Endothelial cell of umbilical vein (primary cell): ENCODE data around the gene RALGPS1. TPM values are rescaled to one million over a fixed set of nuclear protein-coding genes. Genes with fewer than 3 reads are reported as not detected.

Experiments
- BruUV-seq: library from RNA; stranded (reverse); fragments of 400-500 nt; replicated peaks from 2 replicates; lab custom pipeline; 2021; lab: Mats Ljungman, UMichigan
- CTCF ChIA-PET: fragments of 300-600, 350-600 bp; sonication (Branson Sonifier 250); formaldehyde crosslinking; loops from one replicate; lab custom pipeline; 2021; ENCODE audit warnings: antibody characterized with exemption, inconsistent platforms; lab: Charles Lee
- POLR2A ChIA-PET: fragments of 300-600, 350-600 bp; sonication (Branson Sonifier 250); formaldehyde crosslinking; loops from one replicate; lab custom pipeline; 2021; ENCODE audit warnings: antibody characterized with exemption, inconsistent platforms; lab: Charles Lee
- DNase-seq: peaks from one replicate; pipeline ENCODE4 v3.0.0-alpha.2; 2011; ENCODE audit warnings: low read depth, low spot score
- FAIRE-seq: peaks from 2 replicates; lab custom pipeline; 2011; peaks lifted over from hg19 to GRCh38; lab: Jason Lieb, UNC
- H2AFZ ChIP-seq: 2 replicates; pipeline ENCODE4 v1.6.0; 2012; ENCODE audit warnings: low read depth, low read length, control low read depth, inconsistent platforms
- H3K27ac ChIP-seq: 2 replicates; pipeline ENCODE4 v1.5.1; 2011; ENCODE audit warnings: low read depth, mild to moderate bottlenecking, control low read depth, low read length, moderate library complexity; ENCODE audit not compliant: insufficient read depth
- H3K27me3 ChIP-seq, 2 experiments: 2 replicates each; pipeline versions ENCODE4 v1.6.0 to v1.6.1; 2011; ENCODE audit warnings: low read length in 2 of 2, mixed read lengths in 1 of 2; ENCODE audit not compliant: control insufficient read depth in 2 of 2, insufficient read depth in 2 of 2
- H3K36me3 ChIP-seq, 2 experiments: 2 replicates in 1 of 2; 3 replicates in 1 of 2; pipeline ENCODE4 v1.5.1; 2011; ENCODE audit warnings: low read length in 2 of 2, mild to moderate bottlenecking in 1 of 2, moderate library complexity in 1 of 2; ENCODE audit not compliant: control insufficient read depth in 2 of 2, insufficient read depth in 2 of 2; ENCODE audit errors: extremely low read depth in 1 of 2
- H3K4me1 ChIP-seq: 3 replicates; pipeline ENCODE4 v1.5.1; 2011; ENCODE audit warnings: mild to moderate bottlenecking, low read length; ENCODE audit not compliant: control insufficient read depth, insufficient read depth; ENCODE audit errors: extremely low read depth
- H3K4me2 ChIP-seq: 2 replicates; pipeline ENCODE4 v1.6.1; 2011; ENCODE audit warnings: low read length, control low read depth, mixed read lengths; ENCODE audit not compliant: insufficient read depth
- H3K4me3 ChIP-seq, 3 experiments: fragments of 200-600 bp in 1 of 3; sonication (generic), shearing (Covaris generic) in 1 of 3; replicated peaks in 1 of 3; 2 replicates each; pipeline ENCODE4 v1.5.1; 2011 to 2016; ENCODE audit warnings: control low read depth in 3 of 3, low read length in 3 of 3, mild to moderate bottlenecking in 2 of 3, inconsistent platforms in 1 of 3, low read depth in 1 of 3, moderate library complexity in 1 of 3; ENCODE audit not compliant: insufficient read depth in 1 of 3
- H3K79me2 ChIP-seq: 2 replicates; pipeline ENCODE4 v1.6.0; 2012; ENCODE audit warnings: low read length, inconsistent platforms; ENCODE audit not compliant: control insufficient read depth, insufficient read depth
- H3K9ac ChIP-seq: replicated peaks from 2 replicates; pipeline ENCODE3; 2011; ENCODE audit warnings: low read length, control low read depth; ENCODE audit not compliant: insufficient read depth; ENCODE audit errors: extremely low read depth
- H3K9me1 ChIP-seq: replicated peaks from 3 replicates; pipeline ENCODE4 v1.6.0; 2011; ENCODE audit warnings: mild to moderate bottlenecking, low read length; ENCODE audit not compliant: control insufficient read depth, insufficient read depth; ENCODE audit errors: extremely low read depth
- H3K9me3 ChIP-seq: replicated peaks from 2 replicates; pipeline ENCODE4 v1.5.1; 2012; ENCODE audit warnings: low read length, inconsistent platforms; ENCODE audit not compliant: control insufficient read depth, insufficient read depth
- H4K20me1 ChIP-seq: replicated peaks from 2 replicates; pipeline ENCODE3; 2011; ENCODE audit warnings: mild to moderate bottlenecking, low read length; ENCODE audit not compliant: control insufficient read depth, insufficient read depth; ENCODE audit errors: extremely low read depth
- EZH2 ChIP-seq: IDR thresholded peaks from 2 replicates; pipeline ENCODE4 v1.6.1; 2012; ENCODE audit warnings: borderline replicate concordance, low read depth, mild to moderate bottlenecking, moderate library complexity, low read length, inconsistent platforms; ENCODE audit not compliant: severe bottlenecking
- FOS ChIP-seq: IDR thresholded peaks from 2 replicates; pipeline ENCODE4 v1.6.1; 2011; ENCODE audit warnings: mild to moderate bottlenecking, low read length, moderate library complexity, borderline replicate concordance; ENCODE audit not compliant: insufficient read depth
- GATA2 ChIP-seq: IDR thresholded peaks from 2 replicates; pipeline ENCODE4 v1.7.0; 2011; ENCODE audit warnings: low read depth, mild to moderate bottlenecking, moderate library complexity, mixed read lengths, low read length; ENCODE audit not compliant: insufficient read length, insufficient read depth
- JUN ChIP-seq: IDR thresholded peaks from 2 replicates; pipeline ENCODE4 v1.6.1; 2011; ENCODE audit warnings: borderline replicate concordance, low read depth; ENCODE audit not compliant: insufficient read length, insufficient read depth
- MYC ChIP-seq: IDR thresholded peaks from one replicate; pipeline ENCODE4 v1.6.1; 2011; ENCODE audit warnings: mild to moderate bottlenecking, low read depth, low read length
- POLR2A ChIP-seq: IDR thresholded peaks from 2 replicates; pipeline ENCODE4 v1.6.1; 2012; ENCODE audit warnings: low read depth, mild to moderate bottlenecking, control low read depth, low read length
- POLR2AphosphoS5 ChIP-seq: IDR thresholded peaks from 2 replicates; pipeline ENCODE4 v1.6.1; 2012; ENCODE audit warnings: low read depth, mild to moderate bottlenecking, control low read depth, low read length, moderate library complexity; ENCODE audit not compliant: insufficient read depth
- dilution Hi-C: fragments of 300-500 bp; cut with MboI; formaldehyde crosslinking; loops from one replicate; pipeline ENCODE4 v1.15.0; 2019; ENCODE audit warnings: low sequenced_read_pairs; ENCODE audit not compliant: extremely low pct_ligation_motif_present
- intact Hi-C: fragments of 100-400 bp; cut with micrococcal nuclease; formaldehyde crosslinking; loops from one replicate; pipeline ENCODE4 v1.10.0; 2022
- polyA plus RNA-seq, 4 experiments: library from polyadenylated mRNA; depleted of rRNA in 3 of 4; stranded (reverse) in 3 of 4; unstranded in 1 of 4; fragments of >200 nt; gene quantifications; 2 replicates each; pipeline versions ENCODE4 v1.2.1 to v1.2.3, GENCODE V29; 2011 to 2012; ENCODE audit warnings: missing spikeins in 1 of 4
- total RNA-seq: library from RNA; stranded (reverse); gene quantifications from 2 replicates; pipeline ENCODE4 v1.2.3, GENCODE V29; 2021
- TF ChIP-seq, protein P1 (sequence below): IDR thresholded peaks from 2 replicates; pipeline ENCODE4 v1.6.1; 2011; ENCODE audit not compliant: insufficient read depth, insufficient read length
- TF ChIP-seq, protein P2 (sequence below), 2 donors: IDR thresholded peaks; 1 replicate in 1 of 2; 2 replicates in 1 of 2; pipeline ENCODE4 v1.5.1; 2011; ENCODE audit warnings: low read length in 2 of 2, mild to moderate bottlenecking in 2 of 2, moderate library complexity in 2 of 2, control low read depth in 1 of 2, inconsistent platforms in 1 of 2, low read depth in 1 of 2; ENCODE audit not compliant: insufficient read depth in 1 of 2; ENCODE audit errors: extremely low read depth in 1 of 2

The RALGPS1 gene
- total and polyA plus RNA-seq, 2 donors (not counting 3 experiments of a cell fraction or from before 2014, with no cell fraction given), result 3.8 to 5.5 TPM

- Histone ChIP-seq H3K9me3 (no peaks in the 10 kb centered on the region), H3K36me3 (no peaks in the 10 kb centered on the region), H3K9me1 (no peaks in the 10 kb centered on the region), H3K79me2 (no peaks in the 10 kb centered on the region), H4K20me1 (no peaks in the 10 kb centered on the region), H3K27ac (no peak overlapping the region), H3K4me1 (no peaks in the 10 kb centered on the region), H2AFZ (no peak overlapping the region), H3K4me3 (no peak overlapping the region), H3K9ac (no peak overlapping the region), H3K4me2 (no peak overlapping the region), H3K27me3 (no peaks in the 10 kb centered on the region)
- no peak for DNase-seq
- dilution Hi-C loops, result no loop called here
- ChIA-PET POLR2A (no interaction called here), CTCF (no interaction called here)
- TF ChIP-seq POLR2AphosphoS5, result no peak
- no peak for TF ChIP-seq FOS
- TF ChIP-seq, protein P1, sequence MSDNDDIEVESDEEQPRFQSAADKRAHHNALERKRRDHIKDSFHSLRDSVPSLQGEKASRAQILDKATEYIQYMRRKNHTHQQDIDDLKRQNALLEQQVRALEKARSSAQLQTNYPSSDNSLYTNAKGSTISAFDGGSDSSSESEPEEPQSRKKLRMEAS, result no peak
- TF ChIP-seq JUN, result no peak
- no peak for TF ChIP-seq GATA2
- TF ChIP-seq, protein P2, sequence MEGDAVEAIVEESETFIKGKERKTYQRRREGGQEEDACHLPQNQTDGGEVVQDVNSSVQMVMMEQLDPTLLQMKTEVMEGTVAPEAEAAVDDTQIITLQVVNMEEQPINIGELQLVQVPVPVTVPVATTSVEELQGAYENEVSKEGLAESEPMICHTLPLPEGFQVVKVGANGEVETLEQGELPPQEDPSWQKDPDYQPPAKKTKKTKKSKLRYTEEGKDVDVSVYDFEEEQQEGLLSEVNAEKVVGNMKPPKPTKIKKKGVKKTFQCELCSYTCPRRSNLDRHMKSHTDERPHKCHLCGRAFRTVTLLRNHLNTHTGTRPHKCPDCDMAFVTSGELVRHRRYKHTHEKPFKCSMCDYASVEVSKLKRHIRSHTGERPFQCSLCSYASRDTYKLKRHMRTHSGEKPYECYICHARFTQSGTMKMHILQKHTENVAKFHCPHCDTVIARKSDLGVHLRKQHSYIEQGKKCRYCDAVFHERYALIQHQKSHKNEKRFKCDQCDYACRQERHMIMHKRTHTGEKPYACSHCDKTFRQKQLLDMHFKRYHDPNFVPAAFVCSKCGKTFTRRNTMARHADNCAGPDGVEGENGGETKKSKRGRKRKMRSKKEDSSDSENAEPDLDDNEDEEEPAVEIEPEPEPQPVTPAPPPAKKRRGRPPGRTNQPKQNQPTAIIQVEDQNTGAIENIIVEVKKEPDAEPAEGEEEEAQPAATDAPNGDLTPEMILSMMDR (IDR thresholded peaks at IDR 0.05; ENCODE audit: extremely low read depth in 1 of 2, insufficient read depth in 1 of 2, low read depth in 1 of 2, low read length in 2 of 2), result no peak
- TF ChIP-seq POLR2A, result no peak
- TF ChIP-seq EZH2, result no peak
- no peak for TF ChIP-seq MYC
- intact Hi-C loops, result no loop called here
- no peak for FAIRE-seq
- BruUV-seq, result no TSS peak
These were observed 44.8 kb downstream of the RALGPS1 start for GRCh38 chr9:126959336-126959735.
